HG03342 (cell line): ENCODE data around the gene CISD2.
"Not testable (repeated sequence)": the region's sequence is repeated elsewhere in the genome, so short reads cannot be mapped to it uniquely, and the experiment has no call there.

ENCODE experiments used
- ATAC-seq: cut with Tn5 transposase; IDR thresholded peaks from one replicate; pipeline ENCODE4 v1.9.1; 2021; ENCODE audit warnings: mild to moderate bottlenecking, moderate library complexity; ENCODE audit not compliant: unreplicated experiment

CISD2 gene

DNA sequence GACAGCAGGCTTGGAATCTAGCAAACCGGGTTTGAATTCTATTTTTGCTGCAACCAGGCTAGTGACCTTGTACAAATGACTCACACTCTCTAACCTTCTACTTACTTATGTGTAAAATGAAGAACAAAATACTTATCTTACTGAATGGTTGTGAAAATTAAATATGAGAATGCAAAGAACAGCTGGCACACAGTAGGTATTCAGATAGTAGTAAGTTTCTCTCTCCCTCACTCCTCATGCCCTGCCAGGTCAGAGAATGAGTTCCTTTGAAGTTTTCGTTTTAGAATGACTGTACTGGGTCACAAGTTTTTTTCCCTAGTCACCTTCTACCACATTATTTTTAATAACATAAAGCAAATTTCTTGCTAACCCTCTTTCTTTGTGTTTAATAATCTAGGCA is 33.0 kb downstream of the CISD2 start:
- ATAC-seq = no peak

DNA sequence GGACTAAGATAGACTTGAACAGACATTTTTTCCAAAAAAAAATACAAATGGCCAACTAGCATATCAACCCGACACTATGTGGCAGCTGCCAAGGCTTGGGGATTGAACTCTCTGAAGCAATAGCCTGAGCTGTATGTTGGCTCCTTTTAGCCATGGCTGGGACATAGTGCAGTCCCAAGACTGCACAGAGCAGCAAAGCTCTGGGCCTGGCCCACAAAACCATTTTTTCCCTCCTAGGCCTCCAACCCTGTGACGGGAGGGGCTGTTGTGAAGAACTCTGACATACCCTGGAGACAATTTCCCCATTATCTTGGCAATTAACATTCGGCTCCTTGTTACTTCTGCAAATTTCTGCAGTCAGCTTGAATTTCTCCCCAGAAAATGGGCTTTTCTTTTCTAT is 50.1 kb downstream of the CISD2 start:
- no peak for ATAC-seq

DNA sequence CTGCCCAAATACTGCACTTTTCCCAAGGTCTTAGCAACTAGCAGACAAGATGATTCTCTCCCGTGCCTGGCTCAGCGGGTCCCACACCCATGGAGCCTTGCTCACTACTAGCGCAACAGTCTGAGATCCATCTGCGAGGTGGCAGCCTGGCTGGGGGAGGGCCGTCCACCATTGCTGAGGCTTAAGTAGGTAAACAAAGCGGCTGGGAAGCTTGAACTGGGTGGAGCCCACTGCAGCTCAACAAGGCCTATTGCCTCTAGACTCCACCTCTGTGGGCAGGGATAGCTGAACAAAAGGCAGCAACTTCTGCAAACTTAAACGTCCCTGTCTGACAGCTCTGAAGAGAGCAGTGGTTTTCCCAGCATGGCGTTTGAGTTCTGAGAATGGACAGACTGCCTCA is 50.9 kb downstream of the CISD2 start:
- not testable (repeated sequence) for ATAC-seq

DNA sequence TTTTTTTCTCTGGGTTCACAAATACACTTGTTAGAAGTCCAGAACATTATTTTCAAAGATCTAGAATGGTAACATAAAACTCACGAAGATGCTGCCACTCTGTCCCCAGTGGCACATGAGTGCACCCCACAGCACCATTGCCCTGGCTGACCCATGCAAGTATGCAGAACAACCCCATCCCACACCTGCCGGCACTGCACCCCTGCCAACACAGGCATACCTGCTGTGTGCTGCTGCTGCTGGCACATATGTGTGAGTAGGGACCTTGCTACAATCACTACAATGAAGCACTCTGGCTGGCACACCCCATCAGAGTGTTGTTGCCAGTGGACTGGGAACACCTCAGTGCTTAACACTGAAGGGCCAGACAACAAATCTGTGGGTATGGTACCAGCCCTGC is 66.9 kb downstream of the CISD2 start:
- no peak for ATAC-seq

DNA sequence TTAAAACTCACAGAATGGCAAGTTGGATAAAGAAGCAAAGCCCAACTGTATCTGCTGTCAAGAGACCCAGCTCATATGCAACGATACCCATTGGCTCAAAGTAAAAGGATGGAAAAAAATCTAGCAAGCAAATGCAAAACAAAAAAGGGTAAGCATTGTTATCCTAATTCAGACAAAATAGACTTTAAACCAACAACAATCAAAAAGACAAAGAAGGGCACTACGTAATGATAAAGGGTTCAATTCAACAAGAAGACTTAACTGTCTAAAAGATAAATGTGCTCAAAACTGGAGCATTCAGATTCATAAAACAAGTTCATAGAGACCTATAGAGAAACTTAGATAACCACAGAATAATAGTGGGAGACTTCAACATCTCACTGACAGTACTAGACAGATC is 69.3 kb downstream of the CISD2 start:
- not testable (repeated sequence) for ATAC-seq
